AML-193 (cell line): ENCODE results near the gene GCLC.

ENCODE experiments used
- DNase-seq, 2 experiments: peaks; one replicate each; lab custom pipeline; 2025; lab: John Stamatoyannopoulos, UW

GCLC gene

GRCh38 chr6:53524455-53524815 lies 20.5 kb downstream of the GCLC start:
- DNase-seq = no peak

- no peak for DNase-seq
Observed at GRCh38 chr6:53523511-53524454, 21.1 kb downstream of the GCLC start.

DNA sequence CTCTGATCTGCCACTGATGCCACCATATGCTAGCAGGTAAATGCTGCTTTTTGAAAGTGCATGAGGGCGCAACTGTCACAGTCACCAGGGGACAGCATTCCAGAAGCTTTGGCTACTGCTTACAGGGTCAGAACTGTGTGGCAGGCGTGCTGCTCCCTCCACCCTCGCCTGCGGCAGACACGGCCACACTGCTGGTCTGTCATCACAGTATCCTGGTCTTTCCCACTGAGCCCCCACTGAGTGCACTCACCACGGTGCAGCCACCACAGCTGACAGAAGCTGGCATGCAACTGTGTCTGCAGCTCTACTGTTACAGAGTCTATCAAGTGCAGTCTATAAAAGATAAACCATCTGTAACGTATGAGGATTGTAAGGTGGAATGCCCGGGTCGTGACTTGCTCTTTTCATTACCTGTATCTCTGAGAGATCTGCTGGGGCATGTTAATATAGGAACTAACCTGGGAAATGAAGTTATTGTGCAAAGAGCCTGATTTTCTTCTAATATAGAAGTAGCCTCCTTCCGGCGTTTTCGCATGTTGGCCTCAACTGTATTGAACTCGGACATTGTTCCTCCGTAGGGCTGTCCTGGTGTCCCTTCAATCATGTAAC lies 24.5 kb downstream of the GCLC start:
- no peak for DNase-seq

- no peak for DNase-seq
Observed at GRCh38 chr6:53518862-53519261, 26.0 kb downstream of the GCLC start.

DNA sequence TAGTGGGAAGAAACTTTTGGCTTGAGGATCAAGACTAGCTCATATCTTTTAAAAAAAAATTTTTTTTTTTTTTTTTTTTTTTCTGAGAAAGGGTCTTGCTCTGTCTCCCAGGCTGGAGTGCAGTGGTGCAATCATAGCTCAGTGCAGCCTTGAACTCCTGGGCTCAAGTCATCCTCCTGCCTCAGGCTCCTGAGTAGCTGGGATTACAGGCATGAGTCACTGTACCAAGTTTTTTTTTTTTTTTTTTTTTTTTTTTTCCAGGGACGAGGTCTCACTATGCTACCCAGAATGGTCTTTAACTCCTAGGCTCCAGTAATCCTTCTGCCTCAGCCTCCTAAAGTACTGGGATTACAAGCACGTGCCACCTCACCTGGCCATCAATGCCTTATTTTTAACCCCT lies 27.9 kb downstream of the GCLC start:
- no peak for DNase-seq

- DNase-seq = no peak
Observed at GRCh38 chr6:53514677-53515076, 30.2 kb downstream of the GCLC start.

DNA sequence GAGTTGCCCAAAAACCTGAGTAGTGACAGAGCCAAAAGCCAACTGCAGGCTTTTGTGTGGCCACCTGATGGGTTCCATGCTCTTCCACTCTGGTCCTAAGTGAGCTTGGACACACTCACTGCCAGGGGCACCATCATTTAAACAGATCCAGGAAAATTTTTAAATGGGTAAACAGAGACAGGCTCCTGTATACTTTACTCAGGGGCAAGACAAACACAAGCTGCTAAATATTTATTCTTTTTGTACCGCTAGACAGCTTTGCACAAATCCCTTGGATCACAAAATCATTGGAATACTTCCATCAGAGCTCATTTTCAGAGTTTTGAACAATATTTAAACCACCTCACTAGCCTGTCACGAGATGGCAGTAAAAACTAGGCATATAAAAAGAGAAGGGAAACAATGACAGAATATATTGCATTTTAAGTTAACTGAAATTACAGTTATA lies 31.4 kb downstream of the GCLC start:
- DNase-seq = no peak

GRCh38 chr6:53513056-53513455 lies 31.8 kb downstream of the GCLC start:
- no peak for DNase-seq

DNA sequence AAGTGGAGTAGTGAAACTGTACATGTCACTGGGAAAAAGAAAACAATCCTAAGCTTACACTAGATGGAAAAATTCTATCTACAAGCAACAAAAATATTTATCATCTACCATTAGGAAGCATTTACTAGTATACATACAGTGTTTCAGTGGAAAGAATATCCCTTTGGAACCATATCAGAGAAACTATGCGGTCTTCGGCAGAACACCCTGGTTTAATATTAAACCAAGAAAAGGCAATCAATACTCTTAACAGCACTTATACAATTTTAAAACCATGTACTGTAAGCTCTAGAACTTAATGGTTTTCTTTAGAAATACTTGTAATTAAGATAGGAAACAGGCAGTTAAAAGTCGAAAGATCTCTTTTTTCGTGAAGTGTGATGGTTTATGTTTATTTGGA lies 32.3 kb downstream of the GCLC start:
- no peak for DNase-seq

- no peak for DNase-seq
Observed at GRCh38 chr6:53510746-53511145, 34.2 kb downstream of the GCLC start.

- DNase-seq = no peak
Observed at GRCh38 chr6:53506872-53507271, 38.0 kb downstream of the GCLC start.

GRCh38 chr6:53504512-53504911 lies 40.4 kb downstream of the GCLC start:
- no peak for DNase-seq

DNA sequence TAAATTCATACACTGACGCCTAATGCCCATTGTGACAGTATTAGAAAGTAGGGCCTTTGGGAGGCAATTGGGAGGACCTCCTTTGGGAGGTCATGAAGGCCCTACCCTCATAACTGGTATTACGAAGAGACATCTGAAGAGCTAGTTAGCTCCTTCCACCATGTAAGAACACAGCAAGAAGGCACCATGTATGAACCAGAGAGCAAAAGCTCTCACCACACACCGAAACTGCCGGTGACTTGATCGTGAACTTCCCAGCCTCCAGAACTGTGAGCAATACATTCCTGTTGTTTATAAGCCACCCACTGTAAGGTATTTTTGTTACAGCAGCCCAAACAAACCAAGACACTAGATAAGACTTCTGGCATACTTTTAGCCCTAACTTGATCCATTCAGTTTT lies 41.8 kb downstream of the GCLC start:
- DNase-seq = no peak

GRCh38 chr6:53501432-53501831 lies 43.5 kb downstream of the GCLC start:
- DNase-seq = no peak

GRCh38 chr6:53500095-53500494 lies 44.8 kb downstream of the GCLC start:
- no peak for DNase-seq

- no peak for DNase-seq
Observed at GRCh38 chr6:53499094-53499493, 45.8 kb downstream of the GCLC start.

DNA sequence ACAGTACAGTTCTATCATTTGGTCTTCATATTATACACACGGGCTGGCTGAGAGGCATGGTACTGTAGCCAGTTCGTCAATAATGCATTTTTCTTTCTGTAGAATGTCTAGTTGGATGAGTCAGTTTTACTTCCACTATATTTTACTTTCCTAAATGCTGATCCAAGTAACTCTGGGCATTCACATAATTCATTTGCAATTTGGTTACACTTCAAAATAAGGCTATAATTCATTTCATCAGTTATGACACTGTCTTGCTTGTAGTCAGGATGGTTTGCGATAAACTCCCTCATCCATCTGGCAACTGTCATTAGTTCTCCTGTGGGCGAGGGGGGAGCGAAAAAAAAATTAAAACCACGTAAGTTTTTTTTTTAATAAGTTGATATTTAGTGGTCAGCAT lies 46.3 kb downstream of the GCLC start:
- DNase-seq = no peak

- no peak for DNase-seq
Observed at GRCh38 chr6:53497905-53498304, 47.0 kb downstream of the GCLC start.

- DNase-seq = no peak
Observed at GRCh38 chr6:53496797-53497375, 48.0 kb downstream of the GCLC start.

DNA sequence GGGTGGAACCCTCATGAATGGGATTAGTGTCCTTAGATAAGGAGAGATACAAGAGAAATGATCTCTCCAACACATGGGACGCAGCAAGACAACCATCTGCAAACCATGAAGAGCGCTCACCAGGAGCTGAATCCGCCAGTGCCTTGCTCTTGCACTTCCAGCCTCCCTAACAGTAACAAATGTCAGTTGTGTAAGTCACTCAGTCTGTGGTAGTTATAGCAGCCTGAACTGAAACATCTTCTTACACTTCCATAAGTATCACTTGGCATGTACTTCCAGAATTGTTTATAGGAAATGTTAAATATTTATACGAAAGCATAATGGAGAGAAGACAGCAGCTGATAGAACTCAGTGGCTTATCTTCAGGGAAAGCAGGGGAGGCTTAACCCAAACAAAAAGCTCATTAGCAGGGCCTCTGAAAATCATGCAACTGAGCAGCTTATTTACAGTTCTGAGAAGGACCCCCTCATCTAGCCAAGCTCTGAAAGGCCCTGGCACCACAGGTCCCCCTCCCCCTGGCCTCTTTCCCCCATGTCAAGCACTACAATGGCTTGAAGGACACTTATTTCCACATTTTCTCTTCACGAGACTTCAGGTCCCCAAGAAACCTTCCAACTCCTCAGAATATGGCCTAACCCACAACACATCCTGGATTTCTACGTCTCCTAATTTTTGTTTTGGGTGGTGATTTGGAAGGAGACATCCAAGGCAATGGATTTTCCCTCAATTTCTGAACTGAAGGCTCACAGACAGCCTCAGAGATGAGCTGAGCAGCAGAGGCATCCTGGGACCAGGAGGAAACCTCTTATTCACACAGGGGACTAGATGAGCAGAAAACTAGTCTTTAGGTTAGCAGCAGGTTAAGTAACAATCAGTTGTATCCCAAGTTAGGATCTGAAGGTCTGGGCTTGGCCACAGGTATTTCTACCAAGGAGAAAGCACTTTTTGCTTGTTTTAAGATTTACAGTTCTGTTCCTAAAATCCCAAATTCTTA lies 49.1 kb downstream of the GCLC start:
- no peak for DNase-seq

DNA sequence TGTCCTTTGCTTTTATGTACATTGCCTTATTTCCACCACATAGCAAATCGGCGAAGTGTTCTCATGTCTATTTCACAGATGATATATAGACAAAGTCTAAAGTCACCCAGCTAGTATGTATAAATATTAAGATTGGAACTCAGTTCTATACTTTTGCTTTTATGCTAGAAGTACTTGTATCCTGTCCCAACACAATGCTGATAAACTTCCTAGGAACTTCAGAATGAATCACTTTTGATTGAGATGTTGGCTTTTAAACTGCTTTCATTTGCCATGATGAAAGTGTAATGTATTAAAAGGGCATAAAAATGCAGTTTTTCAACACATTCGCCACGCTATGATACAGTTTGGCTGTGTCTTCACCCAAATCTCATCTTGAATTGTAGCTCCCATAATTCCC lies 50.8 kb downstream of the GCLC start:
- no peak for DNase-seq

DNA sequence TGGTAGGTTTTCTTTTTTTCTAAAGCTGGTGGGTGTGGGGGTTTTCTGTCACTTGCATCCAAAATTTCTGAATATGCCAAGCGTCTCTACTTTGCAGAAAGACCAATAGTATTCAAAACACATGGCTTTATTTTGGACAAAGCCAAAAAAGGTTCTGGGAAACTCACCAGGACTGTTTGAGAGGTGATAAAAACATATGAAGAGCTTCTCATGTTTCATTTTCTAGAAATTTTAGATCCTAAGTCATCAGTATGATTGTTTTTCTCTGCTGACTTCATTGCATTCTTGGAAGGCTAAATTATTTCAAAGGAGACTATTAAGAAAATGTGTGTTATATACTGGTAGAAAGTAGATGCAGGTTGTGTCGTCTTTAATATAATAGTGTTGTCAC lies 51.3 kb downstream of the GCLC start:
- DNase-seq = no peak
